Gastroesophageal sphincter (tissue), 4 donors: ENCODE results near the gene SCLY. TPM values are rescaled to one million over a fixed set of nuclear protein-coding genes. Genes with fewer than 3 reads are reported as not detected.
"Not testable (repeated sequence)": the region's sequence is repeated elsewhere in the genome, so short reads cannot be mapped to it uniquely, and the experiment has no call there.

Experiments used
- ATAC-seq: fragments of 150-250 bp; one replicate; pipeline ENCODE4 v1.9.1; 2016; ENCODE audit warnings: mild to moderate bottlenecking, moderate library complexity
- H3K27ac ChIP-seq, 4 donors: fragments of 200-600 bp; sonication (generic) in 3 of 4; 1 replicate in 3 of 4; 2 replicates in 1 of 4; pipeline ENCODE4 v1.5.1; 2016 to 2019
- H3K27me3 ChIP-seq: fragments of 200-600 bp; sonication (generic); one replicate; pipeline ENCODE4 v1.5.1; 2019
- H3K36me3 ChIP-seq, 2 donors: fragments of 200-600 bp; sonication (generic); one replicate each; pipeline ENCODE4 v1.5.1; 2019; ENCODE audit warnings: control low read depth in 1 of 2
- H3K4me1 ChIP-seq, 3 donors: fragments of 200-600 bp; sonication (generic); 1 replicate in 2 of 3; 2 replicates in 1 of 3; pipeline ENCODE4 v1.5.1; 2016 to 2019; ENCODE audit warnings: control low read depth in 2 of 3
- H3K4me3 ChIP-seq, 2 donors: fragments of 200-600 bp; sonication (generic); one replicate each; pipeline ENCODE4 v1.5.1; 2019; ENCODE audit warnings: mild to moderate bottlenecking in 1 of 2, moderate library complexity in 1 of 2
- H3K9me3 ChIP-seq, 3 donors: fragments of 200-600 bp; sonication (generic); one replicate each; pipeline ENCODE4 v1.5.1; 2017 to 2019; ENCODE audit warnings: control low read depth in 2 of 3
- EP300 ChIP-seq: sonication (generic); formaldehyde crosslinking; IDR thresholded peaks from one replicate; pipeline ENCODE4 v1.6.1; 2017; ENCODE audit warnings: antibody characterized with exemption, mild to moderate bottlenecking
- POLR2A ChIP-seq, 2 donors: fragments of 450-650 bp; IDR thresholded peaks; one replicate each; pipeline ENCODE4 v1.6.1; 2017; ENCODE audit warnings: antibody characterized with exemption in 2 of 2, mild to moderate bottlenecking in 2 of 2, moderate library complexity in 1 of 2
- POLR2AphosphoS5 ChIP-seq: sonication (generic); formaldehyde crosslinking; IDR thresholded peaks from one replicate; pipeline ENCODE4 v1.6.1; 2017; ENCODE audit warnings: antibody characterized with exemption
- WGBS, 2 donors: methylation state at CpG; one replicate each; pipeline ENCODE4 v1.1.5; 2018; ENCODE audit warnings: low coverage in 1 of 2; 5-methylcytosine and 5-hydroxymethylcytosine counted together
- total RNA-seq, 4 donors: library from RNA; depleted of rRNA; stranded (reverse); fragments of >200 nt; gene quantifications; one replicate each; pipeline ENCODE4 v1.1.0, GENCODE V29; 2016
- TF ChIP-seq, protein P1 (sequence below), 4 experiments: fragments of 200-600 bp in 2 of 4; fragments of 450-650 bp in 2 of 4; sonication (generic) in 1 of 4; IDR thresholded peaks; one replicate each; pipeline ENCODE4 v1.5.1; 2017 to 2019; ENCODE audit warnings: antibody characterized with exemption in 4 of 4, mild to moderate bottlenecking in 2 of 4, moderate library complexity in 2 of 4

SCLY gene
- total RNA-seq, 4 donors from 2014 or later = 14.2 to 23.2 (median 16.5) TPM

DNA sequence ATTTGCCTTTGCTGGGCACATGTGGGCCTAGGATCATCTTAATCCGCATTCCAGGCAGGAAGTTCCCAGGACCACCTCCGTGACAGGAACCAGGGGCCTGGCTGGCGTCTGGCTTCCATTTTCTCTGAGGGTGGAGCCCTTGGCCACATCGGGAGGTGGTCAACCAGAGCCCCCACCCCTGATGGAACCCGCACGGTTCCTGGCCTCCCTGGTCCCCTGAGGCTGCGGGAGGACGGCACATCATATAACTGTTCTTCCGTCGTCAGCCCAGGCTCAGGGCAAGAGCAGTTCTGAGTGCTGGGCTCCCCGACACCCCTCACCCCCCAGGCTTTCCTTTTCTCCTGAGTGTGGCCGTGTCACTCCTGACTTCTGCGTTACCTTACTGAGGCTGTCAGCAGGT lies 52.8 kb downstream of the SCLY start:
- TF ChIP-seq, protein P1, sequence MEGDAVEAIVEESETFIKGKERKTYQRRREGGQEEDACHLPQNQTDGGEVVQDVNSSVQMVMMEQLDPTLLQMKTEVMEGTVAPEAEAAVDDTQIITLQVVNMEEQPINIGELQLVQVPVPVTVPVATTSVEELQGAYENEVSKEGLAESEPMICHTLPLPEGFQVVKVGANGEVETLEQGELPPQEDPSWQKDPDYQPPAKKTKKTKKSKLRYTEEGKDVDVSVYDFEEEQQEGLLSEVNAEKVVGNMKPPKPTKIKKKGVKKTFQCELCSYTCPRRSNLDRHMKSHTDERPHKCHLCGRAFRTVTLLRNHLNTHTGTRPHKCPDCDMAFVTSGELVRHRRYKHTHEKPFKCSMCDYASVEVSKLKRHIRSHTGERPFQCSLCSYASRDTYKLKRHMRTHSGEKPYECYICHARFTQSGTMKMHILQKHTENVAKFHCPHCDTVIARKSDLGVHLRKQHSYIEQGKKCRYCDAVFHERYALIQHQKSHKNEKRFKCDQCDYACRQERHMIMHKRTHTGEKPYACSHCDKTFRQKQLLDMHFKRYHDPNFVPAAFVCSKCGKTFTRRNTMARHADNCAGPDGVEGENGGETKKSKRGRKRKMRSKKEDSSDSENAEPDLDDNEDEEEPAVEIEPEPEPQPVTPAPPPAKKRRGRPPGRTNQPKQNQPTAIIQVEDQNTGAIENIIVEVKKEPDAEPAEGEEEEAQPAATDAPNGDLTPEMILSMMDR (IDR thresholded peaks at IDR 0.05) = no peak
- no peak for TF ChIP-seq POLR2AphosphoS5
- no peak for TF ChIP-seq POLR2A (IDR thresholded peaks at IDR 0.05)
- no peak for TF ChIP-seq EP300
- no peak for ATAC-seq
- no peaks in the 10 kb centered on the region for H3K36me3 ChIP-seq
- H3K27ac ChIP-seq = no peak overlapping the region
- peaks cover 0 to 9% (median 0%) of the 10 kb centered on the region in 3 donors for H3K9me3 ChIP-seq
- H3K4me1 ChIP-seq = no peaks in the 10 kb centered on the region
- H3K4me3 ChIP-seq = no peak overlapping the region
- peaks cover 20% of the 10 kb centered on the region for H3K27me3 ChIP-seq
- WGBS, 2 donors = 96 to 97% methylated on average over 5 to 10 of the region's 13 CpGs

DNA sequence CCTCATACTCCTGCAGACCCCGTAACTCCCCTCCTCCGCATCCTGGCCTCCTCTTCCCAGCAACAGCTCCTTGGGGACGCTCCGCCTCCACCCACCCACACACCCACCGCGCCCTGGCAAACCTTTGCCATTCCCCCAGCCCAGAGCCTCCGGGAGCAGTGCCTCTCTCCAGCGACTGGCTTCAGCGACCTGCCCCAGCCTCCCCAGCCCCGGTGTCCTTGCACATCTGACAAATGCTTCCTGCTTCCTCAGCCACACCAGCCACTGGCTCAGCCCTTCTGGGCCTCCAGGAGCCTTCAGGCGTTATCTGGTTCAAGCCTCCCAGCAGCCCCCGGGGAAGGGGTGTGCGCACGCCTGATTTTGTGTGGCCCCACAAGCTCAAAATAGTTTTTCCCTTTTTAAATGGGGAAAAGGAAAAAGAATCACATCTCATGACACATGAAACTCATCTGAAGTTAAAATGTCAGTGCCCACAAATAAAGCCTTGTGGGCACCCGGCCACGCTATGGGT lies 53.6 kb downstream of the SCLY start:
- Histone ChIP-seq H3K36me3 (no peaks in the 10 kb centered on the region), H3K4me1 (no peaks in the 10 kb centered on the region), H3K27me3 (peaks cover 20% of the 10 kb centered on the region), H3K9me3 (peaks cover 0 to 9% (median 0%) of the 10 kb centered on the region in 3 donors), H3K27ac (no peak overlapping the region), H3K4me3 (no peak overlapping the region)
- 87% methylated on average over 3 of the region's 16 CpGs; no CpG with 5 or more reads in 1 of the 2 donors for WGBS, 2 donors
- no peak for ATAC-seq
- TF ChIP-seq, protein P1 (IDR thresholded peaks at IDR 0.05) = no peak
- TF ChIP-seq POLR2A (IDR thresholded peaks at IDR 0.05) (no peak), EP300 (no peak), POLR2AphosphoS5 (no peak)

DNA sequence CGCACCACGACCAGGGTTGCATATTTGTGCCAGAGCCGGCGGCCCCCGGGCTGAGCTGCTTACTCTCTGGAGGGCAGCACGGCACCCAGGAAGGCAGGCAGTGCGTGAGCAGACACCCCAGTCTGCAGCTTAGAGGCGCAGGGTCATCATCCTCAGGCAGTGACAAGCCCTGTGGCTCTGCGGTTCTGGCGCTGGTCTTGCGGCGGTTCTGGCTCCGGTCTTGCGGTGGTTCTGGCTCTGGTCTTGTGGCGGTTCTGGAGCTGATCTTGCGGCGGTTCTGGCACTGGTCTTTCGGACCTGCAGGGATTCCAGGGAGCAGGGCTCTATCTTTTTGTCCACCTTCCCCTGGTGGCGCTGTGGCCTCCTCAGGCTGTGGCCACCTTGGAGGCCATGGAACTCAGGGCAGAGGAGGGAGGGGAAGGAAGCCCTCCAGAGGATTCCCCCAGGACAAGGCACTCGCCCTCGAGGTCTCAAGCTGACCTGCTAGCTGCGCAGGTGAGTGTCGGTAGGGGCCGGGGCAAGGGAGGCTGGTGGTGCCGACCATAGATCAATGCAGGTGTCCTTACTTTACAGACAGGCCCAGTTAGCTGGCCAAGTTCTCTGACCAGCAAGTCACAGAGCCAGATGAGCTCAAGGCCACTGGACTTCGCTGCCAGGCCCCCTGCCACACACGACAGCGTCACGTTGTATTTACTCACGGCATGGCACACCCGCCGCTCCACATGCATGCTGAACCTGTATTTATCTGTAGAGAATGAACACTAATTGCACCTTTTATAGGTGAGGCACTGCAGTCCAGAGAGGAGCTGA lies 54.3 kb downstream of the SCLY start:
- WGBS, 2 donors = 88 to 100% methylated on average over 2 to 9 of the region's 32 CpGs
- no peaks in the 10 kb centered on the region for H3K36me3 ChIP-seq
- ATAC-seq = no peak

DNA sequence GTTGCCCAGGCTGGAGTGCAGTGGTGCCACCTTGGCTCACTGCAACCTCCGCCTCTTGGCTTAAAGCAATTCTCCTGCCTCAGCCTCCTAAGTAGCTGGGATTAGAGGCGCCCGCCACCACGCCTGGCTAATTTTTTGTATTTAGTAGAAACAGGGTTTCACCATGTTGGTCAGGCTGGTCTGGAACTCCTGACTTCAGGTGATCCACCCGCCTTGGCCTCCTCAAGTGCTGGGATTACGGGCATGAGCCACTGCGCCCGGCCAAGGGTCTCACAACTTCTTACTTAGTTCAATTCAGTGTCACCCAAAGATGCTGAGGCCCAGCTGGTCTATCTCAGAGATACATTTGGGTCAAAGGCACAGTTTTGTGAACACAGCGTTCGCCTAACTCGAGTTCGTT lies 54.9 kb downstream of the SCLY start:
- H3K27ac ChIP-seq, H3K36me3 ChIP-seq, H3K9me3 ChIP-seq, H3K4me3 ChIP-seq, ATAC-seq, H3K4me1 ChIP-seq: not testable (repeated sequence)
- 88 to 91% methylated on average over 4 to 8 of the region's 12 CpGs for WGBS, 2 donors
- peaks cover 20% of the 10 kb centered on the region for H3K27me3 ChIP-seq

More for the DNA sequence above, 54.3 kb downstream of the SCLY start:
- H3K27me3 ChIP-seq = peaks cover 20% of the 10 kb centered on the region
- H3K4me3 ChIP-seq = no peak overlapping the region
- H3K27ac ChIP-seq = no peak overlapping the region
- TF ChIP-seq POLR2A (IDR thresholded peaks at IDR 0.05) = no peak
- TF ChIP-seq, protein P1 (IDR thresholded peaks at IDR 0.05) = no peak
- TF ChIP-seq EP300 = no peak
- TF ChIP-seq POLR2AphosphoS5 = no peak
- peaks cover 0 to 9% (median 0%) of the 10 kb centered on the region in 3 donors for H3K9me3 ChIP-seq
- H3K4me1 ChIP-seq = no peaks in the 10 kb centered on the region

- H3K4me3 ChIP-seq = no peak overlapping the region
- no peak overlapping the region for H3K27ac ChIP-seq
- no peak for ATAC-seq
- no peak for TF ChIP-seq EP300
- TF ChIP-seq, protein P1 (IDR thresholded peaks at IDR 0.05) = no peak
- H3K4me1 ChIP-seq = no peaks in the 10 kb centered on the region
- WGBS, 2 donors = 76% methylated on average over 5 of the region's 21 CpGs; no CpG with 5 or more reads in 1 of the 2 donors
- peaks cover 20% of the 10 kb centered on the region for H3K27me3 ChIP-seq
- no peaks in the 10 kb centered on the region for H3K36me3 ChIP-seq
- peaks cover 0 to 9% (median 0%) of the 10 kb centered on the region in 3 donors for H3K9me3 ChIP-seq
Measured at GRCh38 chr2:238116298-238117198, 55.7 kb downstream of the SCLY start.
